Bronchial epithelial cell (primary cell): ENCODE results near the gene ADCY2. TPM values are rescaled to one million over a fixed set of nuclear protein-coding genes. Genes with fewer than 3 reads are reported as not detected.

Experiments
- DNase-seq: peaks from one replicate; pipeline ENCODE4 v3.0.0-alpha.2; 2010; ENCODE audit warnings: low read depth
- FAIRE-seq: peaks from 2 replicates; lab custom pipeline; 2011; peaks lifted over from hg19 to GRCh38; lab: Jason Lieb, UNC
- H3K27me3 ChIP-seq: 2 replicates; pipeline ENCODE4 v1.5.1; 2011; ENCODE audit warnings: low read length; ENCODE audit not compliant: control insufficient read depth, insufficient read depth
- H3K36me3 ChIP-seq: 2 replicates; pipeline ENCODE4 v1.5.1; 2011; ENCODE audit warnings: low read length; ENCODE audit not compliant: control insufficient read depth, insufficient read depth
- H3K4me3 ChIP-seq: 2 replicates; pipeline ENCODE4 v1.5.1; 2011; ENCODE audit warnings: mild to moderate bottlenecking, low read depth, low read length, control low read depth
- total RNA-seq: library from RNA; depleted of rRNA; stranded (reverse); fragments of >200 nt; gene quantifications from 2 replicates; pipeline ENCODE4 v1.2.1, GENCODE V29; 2014
- TF ChIP-seq, protein P1 (sequence below): IDR thresholded peaks from 2 replicates; pipeline ENCODE4 v1.5.1; 2011; ENCODE audit warnings: mild to moderate bottlenecking, moderate library complexity, low read length, control low read depth, inconsistent platforms; ENCODE audit not compliant: insufficient read depth, severe bottlenecking

The ADCY2 gene
- total RNA-seq, 1 donor from 2014 or later = under 0.01 TPM

DNA sequence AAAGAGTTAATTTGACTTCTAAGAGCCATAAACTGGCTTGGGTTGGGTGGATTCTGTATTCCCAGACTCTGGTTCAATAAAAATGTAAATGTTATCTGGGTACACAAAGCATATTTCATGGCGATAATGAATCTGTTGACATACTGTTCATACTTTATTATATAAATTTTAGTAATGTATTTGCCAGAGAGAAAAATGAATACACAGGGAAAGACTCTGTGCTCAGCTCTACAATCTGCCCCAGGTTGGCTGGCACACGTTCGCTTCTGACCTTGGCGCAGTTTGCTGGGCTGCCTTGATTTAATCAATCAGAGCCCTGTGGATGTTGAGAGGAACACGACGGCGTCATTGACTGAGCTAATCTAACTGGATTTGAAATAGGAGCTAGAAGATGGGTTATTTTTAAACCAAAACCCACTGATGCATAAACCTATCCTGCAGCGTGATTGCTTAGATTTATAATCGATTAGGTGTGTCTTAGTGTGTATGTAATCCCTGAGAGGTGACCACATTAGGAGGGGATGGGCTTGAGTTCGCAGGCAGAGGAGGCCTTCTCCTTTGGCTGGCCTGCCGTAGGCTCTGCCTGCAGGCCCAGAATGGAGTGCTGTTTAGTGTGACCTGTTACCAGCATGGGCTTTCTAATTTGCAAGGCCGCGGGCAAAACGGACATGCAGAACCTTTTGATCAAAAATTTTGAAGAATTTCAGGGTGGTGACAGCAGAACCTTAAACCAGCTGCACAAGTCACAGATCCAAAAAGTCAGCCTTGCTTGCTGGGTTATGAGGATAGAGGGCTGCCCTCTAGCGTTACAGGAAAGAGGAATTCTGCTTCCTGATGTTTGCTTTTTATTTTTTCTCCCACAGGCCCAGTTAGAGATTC lies 3.9 kb upstream of the ADCY2 start:
- Histone ChIP-seq H3K27me3 (peaks cover 9% of the 10 kb centered on the region), H3K36me3 (no peaks in the 10 kb centered on the region), H3K4me3 (no peak overlapping the region)
- DNase-seq (peak; percentile 41), FAIRE-seq (no peak)
- TF ChIP-seq, protein P1, sequence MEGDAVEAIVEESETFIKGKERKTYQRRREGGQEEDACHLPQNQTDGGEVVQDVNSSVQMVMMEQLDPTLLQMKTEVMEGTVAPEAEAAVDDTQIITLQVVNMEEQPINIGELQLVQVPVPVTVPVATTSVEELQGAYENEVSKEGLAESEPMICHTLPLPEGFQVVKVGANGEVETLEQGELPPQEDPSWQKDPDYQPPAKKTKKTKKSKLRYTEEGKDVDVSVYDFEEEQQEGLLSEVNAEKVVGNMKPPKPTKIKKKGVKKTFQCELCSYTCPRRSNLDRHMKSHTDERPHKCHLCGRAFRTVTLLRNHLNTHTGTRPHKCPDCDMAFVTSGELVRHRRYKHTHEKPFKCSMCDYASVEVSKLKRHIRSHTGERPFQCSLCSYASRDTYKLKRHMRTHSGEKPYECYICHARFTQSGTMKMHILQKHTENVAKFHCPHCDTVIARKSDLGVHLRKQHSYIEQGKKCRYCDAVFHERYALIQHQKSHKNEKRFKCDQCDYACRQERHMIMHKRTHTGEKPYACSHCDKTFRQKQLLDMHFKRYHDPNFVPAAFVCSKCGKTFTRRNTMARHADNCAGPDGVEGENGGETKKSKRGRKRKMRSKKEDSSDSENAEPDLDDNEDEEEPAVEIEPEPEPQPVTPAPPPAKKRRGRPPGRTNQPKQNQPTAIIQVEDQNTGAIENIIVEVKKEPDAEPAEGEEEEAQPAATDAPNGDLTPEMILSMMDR = peak; percentile 83

DNA sequence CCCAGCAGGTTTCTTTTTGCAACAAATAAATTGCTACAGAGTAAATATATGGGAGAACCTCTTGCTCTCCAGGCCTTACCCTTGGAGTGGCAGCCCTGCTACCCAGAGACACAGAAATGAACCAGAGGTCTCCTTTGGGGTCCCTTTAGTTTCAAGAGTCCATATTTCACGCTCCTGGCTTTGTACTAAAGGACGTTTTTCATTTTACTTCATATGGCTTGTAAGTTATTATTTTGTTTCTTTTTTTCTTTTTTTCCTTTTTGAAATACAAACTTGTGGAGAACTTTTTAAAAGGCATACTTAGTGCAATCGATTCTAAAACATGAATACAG lies 3.3 kb upstream of the ADCY2 start:
- no peaks in the 10 kb centered on the region for H3K36me3 ChIP-seq
- peaks cover 11% of the 10 kb centered on the region for H3K27me3 ChIP-seq
- no peak for FAIRE-seq
- TF ChIP-seq, protein P1 = no peak
- no peak for DNase-seq
- no peak overlapping the region for H3K4me3 ChIP-seq

DNA sequence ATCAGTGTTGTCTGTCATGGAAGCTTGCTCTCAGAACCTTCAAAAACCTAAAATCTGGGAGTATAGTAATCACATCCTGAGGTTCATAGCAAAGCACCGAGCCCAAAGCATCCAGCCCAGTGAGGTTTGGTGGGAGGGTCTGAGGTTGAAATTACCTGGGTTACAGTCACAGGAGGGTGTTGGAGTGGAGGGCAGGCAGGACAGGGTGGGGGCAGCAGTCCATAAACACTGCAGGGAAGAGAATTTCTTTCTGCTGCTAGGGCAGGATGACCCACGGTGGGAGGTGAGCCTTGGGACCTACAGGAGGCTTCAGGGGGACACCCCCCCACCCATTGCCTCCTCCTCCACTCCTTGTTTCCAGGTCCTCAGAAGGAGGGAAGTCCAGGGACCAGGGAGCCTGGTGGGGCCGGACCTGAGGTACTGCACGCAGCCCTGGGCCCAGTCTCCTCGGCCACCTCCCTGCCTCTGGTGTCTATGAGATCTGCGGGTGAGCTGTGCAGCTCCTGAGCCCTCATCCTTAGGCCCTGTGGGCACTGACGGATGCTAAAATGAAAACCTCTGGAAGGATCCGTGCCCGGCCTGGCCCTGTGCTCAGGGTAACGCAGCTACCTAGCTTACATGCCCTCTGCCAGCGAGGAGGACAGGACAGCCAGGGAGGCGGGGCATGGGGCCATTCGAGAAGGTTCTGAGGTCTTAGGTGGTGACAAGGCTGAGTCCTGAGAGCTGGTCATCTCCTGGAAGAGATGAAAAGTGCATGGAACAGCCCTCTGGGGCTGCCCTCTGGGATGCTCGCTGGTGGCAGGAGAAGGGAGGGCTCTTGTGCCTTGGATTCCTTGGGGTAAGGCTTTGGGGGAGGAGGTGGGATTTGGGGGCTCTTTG lies 1.8 kb upstream of the ADCY2 start:
- TF ChIP-seq, protein P1 = no peak
- no peak overlapping the region for H3K4me3 ChIP-seq

DNA sequence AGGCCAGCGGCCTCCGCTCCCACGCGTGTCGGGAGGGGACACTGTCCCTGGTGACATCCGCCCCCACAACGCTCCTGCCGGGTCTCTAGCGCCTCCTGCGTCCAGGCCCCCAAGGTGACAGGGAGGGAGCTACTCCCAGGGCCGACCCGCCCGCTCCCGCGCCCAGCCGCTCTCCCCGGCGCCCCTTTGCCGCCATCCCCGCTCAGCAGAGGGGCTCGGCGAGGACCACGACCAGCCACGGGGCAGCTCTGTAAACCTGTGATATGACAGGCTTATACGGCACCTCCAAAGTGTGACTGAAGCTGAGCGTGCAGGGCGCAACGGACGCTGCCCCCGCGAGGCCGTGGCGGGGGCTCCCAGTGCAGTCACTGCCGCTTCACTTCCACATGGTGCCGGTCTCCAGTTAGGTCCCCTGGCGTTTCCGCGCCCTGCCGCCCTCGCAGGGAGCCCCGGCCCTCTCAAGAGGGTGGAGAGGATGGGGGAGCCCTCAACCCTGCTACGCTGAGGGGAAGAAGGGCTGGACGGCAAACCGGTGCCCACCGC lies 978 bp upstream of the ADCY2 start:
- Histone ChIP-seq H3K27me3 (peaks cover 12% of the 10 kb centered on the region), H3K4me3 (no peak overlapping the region), H3K36me3 (no peaks in the 10 kb centered on the region)
- FAIRE-seq (no peak), DNase-seq (no peak)
- TF ChIP-seq, protein P1 = no peak

More for the DNA sequence above, 1.8 kb upstream of the ADCY2 start:
- Histone ChIP-seq H3K36me3 (no peaks in the 10 kb centered on the region), H3K27me3 (peaks cover 12% of the 10 kb centered on the region)
- FAIRE-seq (no peak), DNase-seq (no peak)

DNA sequence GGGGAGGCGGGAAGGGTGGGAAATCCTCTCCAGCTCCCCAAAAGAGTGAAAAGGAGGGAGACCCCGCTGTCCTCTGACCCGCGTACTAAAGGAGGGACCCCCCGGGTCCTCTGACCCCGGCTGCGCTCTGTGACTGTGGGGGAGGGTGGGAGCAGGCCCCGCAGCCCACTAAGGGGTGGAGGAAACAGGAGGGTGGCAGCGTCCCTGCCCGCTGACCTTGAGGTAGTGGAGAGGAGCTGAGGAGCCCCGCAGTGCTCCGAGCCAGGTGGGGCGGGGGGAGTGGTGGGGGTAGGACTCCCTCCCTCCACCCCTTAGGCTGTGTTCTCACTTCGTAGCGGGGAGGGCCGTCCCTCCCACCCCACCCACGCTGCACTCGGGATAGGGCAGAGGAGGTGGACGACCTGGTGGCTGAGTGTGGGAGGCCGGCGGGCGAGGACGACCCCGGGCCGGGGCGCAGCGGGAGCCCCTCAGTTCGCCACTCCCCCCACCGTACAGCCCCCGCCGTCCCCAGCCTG lies 449 bp upstream of the ADCY2 start:
- TF ChIP-seq, protein P1 = no peak
- FAIRE-seq (no peak), DNase-seq (no peak)
- Histone ChIP-seq H3K4me3 (no peak overlapping the region), H3K36me3 (no peaks in the 10 kb centered on the region), H3K27me3 (peaks cover 12% of the 10 kb centered on the region)
